Right atrium auricular region (tissue), 2 donors: ENCODE results near the gene IFNLR1. TPM values are rescaled to one million over a fixed set of nuclear protein-coding genes. Genes with fewer than 3 reads are reported as not detected.

Experiments used
- DNase-seq: peaks from one replicate; pipeline ENCODE4 v3.0.0-alpha.2; 2019; ENCODE audit warnings: low spot score
- H3K27ac ChIP-seq, 2 donors: fragments of 200-600 bp; sonication (generic); 1 replicate in 1 of 2; 2 replicates in 1 of 2; pipeline ENCODE4 v1.5.1; 2016 to 2019
- H3K27me3 ChIP-seq, 2 donors: fragments of 200-600 bp; sonication (generic); one replicate each; pipeline versions ENCODE4 v1.5.1 to v1.6.0; 2017 to 2019
- H3K36me3 ChIP-seq: fragments of 200-600 bp; sonication (generic); one replicate; pipeline ENCODE4 v1.5.1; 2016
- H3K4me1 ChIP-seq, 2 donors: fragments of 200-600 bp; sonication (generic); one replicate each; pipeline versions ENCODE4 v1.5.1 to v1.6.0; 2017 to 2019
- H3K4me3 ChIP-seq, 2 donors: fragments of 200-600 bp; sonication (generic); 1 replicate in 1 of 2; 2 replicates in 1 of 2; pipeline ENCODE4 v1.5.1; 2017 to 2019; ENCODE audit warnings: mild to moderate bottlenecking in 1 of 2, moderate library complexity in 1 of 2
- H3K9me3 ChIP-seq, 2 donors: fragments of 200-600 bp; sonication (generic); one replicate each; pipeline ENCODE4 v1.5.1; 2019
- CTCF ChIP-seq, 2 donors: fragments of 200-600 bp; sonication (generic); IDR thresholded peaks; one replicate each; pipeline ENCODE4 v1.5.1; 2019; ENCODE audit warnings: antibody characterized with exemption in 2 of 2
- total RNA-seq, 2 donors: library from RNA; depleted of rRNA; stranded (reverse); fragments of >200 nt; gene quantifications; one replicate each; pipeline ENCODE4 v1.1.0, GENCODE V29; 2016

Gene IFNLR1
- total RNA-seq, 2 donors from 2014 or later = 3.7 to 6.2 TPM

- TF ChIP-seq CTCF (IDR thresholded peaks at IDR 0.05) = no peak
- H3K36me3 ChIP-seq = no peaks in the 10 kb centered on the region
- H3K27me3 ChIP-seq = no peaks in the 10 kb centered on the region
- peak overlapping the region in 1 of 2 donors; percentile 22 for H3K4me3 ChIP-seq
- H3K9me3 ChIP-seq = no peaks in the 10 kb centered on the region
- DNase-seq = peak; percentile 72
- H3K4me1 ChIP-seq = peaks cover 0 to 11% of the 10 kb centered on the region in 2 donors
- H3K27ac ChIP-seq = no peak overlapping the region
Observed at GRCh38 chr1:24149866-24150233, 37.2 kb downstream of the IFNLR1 start.

- Histone ChIP-seq H3K4me3 (no peak overlapping the region), H3K27me3 (no peaks in the 10 kb centered on the region), H3K4me1 (peaks cover 0 to 20% of the 10 kb centered on the region in 2 donors), H3K9me3 (no peaks in the 10 kb centered on the region), H3K36me3 (no peaks in the 10 kb centered on the region), H3K27ac (no peak overlapping the region)
- no peak for DNase-seq
- TF ChIP-seq CTCF (IDR thresholded peaks at IDR 0.05) = no peak
Observed at GRCh38 chr1:24147816-24148215, 39.3 kb downstream of the IFNLR1 start.

GRCh38 chr1:24147194-24147593 is 39.9 kb downstream of the IFNLR1 start:
- no peaks in the 10 kb centered on the region for H3K9me3 ChIP-seq
- H3K27ac ChIP-seq = no peak overlapping the region
- no peak overlapping the region for H3K4me3 ChIP-seq
- H3K4me1 ChIP-seq = peaks cover 0 to 26% of the 10 kb centered on the region in 2 donors
- H3K27me3 ChIP-seq = no peaks in the 10 kb centered on the region
- no peaks in the 10 kb centered on the region for H3K36me3 ChIP-seq
- no peak for DNase-seq
- TF ChIP-seq CTCF (IDR thresholded peaks at IDR 0.05) = no peak

- peak within 1 kb of the TSS; percentile 39 to 49 for H3K4me3 ChIP-seq
- no peak for DNase-seq
- H3K36me3 ChIP-seq = no peaks in the 10 kb centered on the region
- H3K9me3 ChIP-seq = no peaks in the 10 kb centered on the region
- H3K4me1 ChIP-seq = peaks cover 0 to 16% of the 10 kb centered on the region in 2 donors
- peak within 1 kb of the TSS in 1 of 2 donors; percentile 31 for H3K27ac ChIP-seq
- no peaks in the 10 kb centered on the region for H3K27me3 ChIP-seq
- TF ChIP-seq CTCF (IDR thresholded peaks at IDR 0.05) = no peak
Observed at GRCh38 chr1:24142546-24143534, 44.2 kb downstream of the IFNLR1 start, which contains the start of gene IL22RA1. IL22RA1 (minus strand) TSS chr1:24143140; CDS start chr1:24143082, 58 bp downstream.

- H3K27me3 ChIP-seq = no peaks in the 10 kb centered on the region
- peaks cover 0 to 16% of the 10 kb centered on the region in 2 donors for H3K4me1 ChIP-seq
- H3K27ac ChIP-seq = no peak overlapping the region
- H3K36me3 ChIP-seq = no peaks in the 10 kb centered on the region
- no peaks in the 10 kb centered on the region for H3K9me3 ChIP-seq
- TF ChIP-seq CTCF (IDR thresholded peaks at IDR 0.05) = no peak
- H3K4me3 ChIP-seq = no peak overlapping the region
- no peak for DNase-seq
Observed at GRCh38 chr1:24141311-24141997, 45.6 kb downstream of the IFNLR1 start.
